SJCRH30 (cell line): Measurements from ENCODE around the gene P2RX5. TPM values are rescaled to one million over a fixed set of nuclear protein-coding genes. Genes with fewer than 3 reads are reported as not detected.

ENCODE experiments used
- DNase-seq, 2 experiments: peaks; one replicate each; pipeline ENCODE4 v3.0.0-alpha.2; 2015 to 2020
- H3K27ac ChIP-seq: fragments of 250-450 bp; sonication (Bioruptor Pico); 2 replicates; pipeline ENCODE4 v1.5.1; 2020; ENCODE audit warnings: mild to moderate bottlenecking, moderate library complexity
- H3K27me3 ChIP-seq: fragments of 250-450 bp; sonication (Bioruptor Pico); 2 replicates; pipeline ENCODE4 v1.5.1; 2020; ENCODE audit warnings: mild to moderate bottlenecking, moderate library complexity
- H3K36me3 ChIP-seq: fragments of 250-450 bp; sonication (Bioruptor Pico); 2 replicates; pipeline ENCODE4 v1.5.1; 2020; ENCODE audit warnings: mild to moderate bottlenecking, moderate library complexity
- H3K4me1 ChIP-seq: fragments of 250-450 bp; sonication (Bioruptor Pico); 2 replicates; pipeline ENCODE4 v1.5.1; 2020; ENCODE audit warnings: mild to moderate bottlenecking, moderate library complexity
- H3K4me3 ChIP-seq: fragments of 250-450 bp; sonication (Bioruptor Pico); 2 replicates; pipeline ENCODE4 v1.5.1; 2020; ENCODE audit warnings: mild to moderate bottlenecking, moderate library complexity
- H3K9me3 ChIP-seq: fragments of 250-450 bp; sonication (Bioruptor Pico); replicated peaks from 2 replicates; pipeline ENCODE4 v1.5.1; 2020; ENCODE audit warnings: mild to moderate bottlenecking, moderate library complexity
- total RNA-seq: library from RNA; depleted of rRNA; stranded (reverse); fragments of >200 nt; shearing (Covaris generic); gene quantifications from 2 replicates; pipeline ENCODE4 v1.2.3, GENCODE V29; 2014

P2RX5 gene
- total RNA-seq, 1 experiment from 2014 or later: 1.2 TPM

DNA sequence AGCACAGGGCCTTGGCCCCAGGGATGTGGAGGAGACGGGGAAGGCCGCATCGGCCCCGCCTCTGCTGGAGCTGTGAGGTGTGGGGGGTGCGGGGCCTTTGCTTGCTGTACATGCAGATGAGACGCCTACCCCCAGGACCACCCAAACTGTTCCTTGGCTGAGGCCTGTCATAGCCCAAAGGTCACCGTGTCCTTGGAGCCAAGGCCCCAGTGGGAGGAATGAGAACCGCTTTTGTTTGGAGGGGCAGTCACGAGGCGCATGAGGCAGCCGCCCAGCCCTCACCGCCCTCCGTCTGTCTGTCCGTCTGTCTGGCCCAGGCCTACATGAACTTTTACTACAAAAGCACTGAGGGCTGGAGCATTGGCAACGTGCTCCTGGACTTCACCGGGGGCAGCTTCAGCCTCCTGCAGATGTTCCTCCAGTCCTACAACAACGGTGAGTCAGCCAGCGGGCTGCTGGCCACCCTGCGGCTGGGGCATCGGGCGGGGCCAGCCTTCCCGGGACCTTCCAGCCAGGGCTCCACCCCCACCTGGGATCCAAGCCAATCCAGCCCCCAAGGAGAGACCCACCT is 36.3 kb downstream of the P2RX5 start:
- no peak overlapping the region for H3K27ac ChIP-seq
- H3K27me3 ChIP-seq: no peaks in the 10 kb centered on the region
- no peaks in the 10 kb centered on the region for H3K9me3 ChIP-seq
- DNase-seq: no peak
- H3K36me3 ChIP-seq: no peaks in the 10 kb centered on the region
- no peaks in the 10 kb centered on the region; the same call in 1 of the 2 replicates for H3K4me1 ChIP-seq
- no peak overlapping the region for H3K4me3 ChIP-seq

DNA sequence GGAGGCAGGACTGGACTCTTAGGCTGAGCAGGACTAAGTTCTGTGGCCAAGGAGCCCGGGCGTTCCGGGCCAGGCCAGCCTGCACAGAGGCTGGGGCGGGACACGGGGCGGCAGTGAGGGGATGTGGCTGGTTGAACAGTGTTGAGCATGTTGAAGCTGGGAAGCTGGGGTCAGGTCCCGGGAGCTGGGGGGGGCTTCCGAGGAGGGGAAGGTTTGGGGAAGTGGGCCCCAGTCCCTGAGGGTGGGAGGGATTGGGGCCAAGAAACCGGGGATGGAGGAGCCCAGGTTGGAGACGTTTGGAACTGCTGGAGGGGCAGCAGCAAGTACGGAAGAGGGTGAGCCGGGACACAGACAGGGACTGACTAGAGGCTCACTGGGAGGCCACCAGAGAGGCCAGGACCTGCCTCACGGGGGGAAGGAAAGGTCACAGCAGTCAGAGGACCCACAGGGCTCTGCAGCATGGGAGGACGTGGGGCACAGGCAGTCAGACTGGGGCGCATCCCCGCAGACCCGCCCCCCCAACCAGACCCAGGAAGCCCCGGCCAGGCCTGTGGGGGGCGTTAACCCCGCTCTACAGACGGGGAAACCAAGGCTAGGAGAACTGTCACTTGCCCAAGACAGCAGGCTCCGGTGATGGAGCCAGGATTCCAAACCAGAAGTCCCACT is 37.0 kb downstream of the P2RX5 start:
- Histone ChIP-seq H3K4me1 (no peaks in the 10 kb centered on the region; the same call in 1 of the 2 replicates), H3K36me3 (no peaks in the 10 kb centered on the region), H3K4me3 (no peak overlapping the region), H3K27ac (no peak overlapping the region), H3K9me3 (no peaks in the 10 kb centered on the region), H3K27me3 (no peaks in the 10 kb centered on the region)
- DNase-seq: no peak

DNA sequence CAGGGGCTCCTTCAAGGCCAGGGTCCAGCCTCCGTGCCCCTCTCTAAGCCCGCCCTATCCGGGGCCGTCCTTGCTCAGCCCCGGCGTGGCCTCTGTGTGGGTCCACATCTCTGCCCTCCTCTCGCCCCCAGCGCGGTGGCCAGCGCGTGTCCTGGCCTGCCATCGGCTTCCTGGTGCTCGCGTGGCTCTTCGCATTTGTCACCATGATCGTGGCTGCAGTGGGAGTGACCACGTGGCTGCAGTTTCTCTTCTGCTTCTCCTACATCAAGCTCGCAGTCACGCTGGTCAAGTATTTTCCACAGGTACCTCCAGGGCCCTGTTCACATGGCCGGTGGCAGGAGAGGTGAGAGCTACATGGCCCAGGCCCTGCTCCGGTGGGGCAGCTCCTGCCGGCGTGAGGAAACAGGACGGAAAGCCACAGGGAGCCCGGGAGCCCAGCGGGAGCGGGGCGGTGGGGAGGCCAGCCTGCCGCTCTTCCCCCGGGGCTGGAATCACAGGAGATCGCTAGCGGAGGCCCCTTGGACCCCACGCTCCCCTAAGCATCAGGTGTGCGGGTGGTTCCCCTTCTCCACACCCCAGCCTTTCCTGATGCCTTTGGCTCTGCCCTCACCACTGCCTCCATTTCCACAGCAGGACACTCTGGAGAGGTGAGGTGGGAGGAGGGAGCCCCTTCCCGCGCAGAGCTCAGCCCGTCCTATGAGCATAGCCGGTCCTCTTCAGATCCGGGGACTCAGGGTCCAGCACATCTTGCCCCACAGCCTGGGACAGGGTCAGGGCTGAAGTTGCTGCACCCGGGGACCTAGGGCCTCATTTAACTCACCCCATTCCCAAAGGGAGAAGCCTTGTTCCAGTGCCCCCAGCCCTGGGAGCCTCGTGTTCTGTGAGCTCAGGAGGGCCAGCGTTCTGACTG is 37.8 kb downstream of the P2RX5 start:
- Histone ChIP-seq H3K4me3 (no peak overlapping the region), H3K27ac (no peak overlapping the region), H3K9me3 (no peaks in the 10 kb centered on the region), H3K36me3 (no peaks in the 10 kb centered on the region), H3K4me1 (no peaks in the 10 kb centered on the region; the same call in 1 of the 2 replicates), H3K27me3 (no peaks in the 10 kb centered on the region)
- no peak for DNase-seq

DNA sequence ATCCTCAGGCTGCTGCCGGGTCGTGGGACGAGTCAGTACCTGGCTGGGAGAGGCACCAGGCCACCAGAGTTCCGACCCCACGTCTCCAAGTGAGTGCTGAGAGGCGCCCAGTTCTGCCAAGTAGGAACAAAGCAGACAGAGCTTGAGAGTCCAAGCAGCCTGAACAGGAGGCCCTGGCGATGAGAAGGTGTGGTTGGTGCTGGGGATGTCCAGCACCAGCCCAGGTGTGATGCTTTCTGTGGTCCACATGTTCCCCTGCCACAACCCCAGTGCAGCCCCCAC is 38.4 kb downstream of the P2RX5 start:
- DNase-seq: no peak
- no peak overlapping the region for H3K27ac ChIP-seq
- no peak overlapping the region for H3K4me3 ChIP-seq
- H3K36me3 ChIP-seq: no peaks in the 10 kb centered on the region
- H3K4me1 ChIP-seq: no peaks in the 10 kb centered on the region; the same call in 1 of the 2 replicates
- H3K9me3 ChIP-seq: no peaks in the 10 kb centered on the region
- no peaks in the 10 kb centered on the region for H3K27me3 ChIP-seq

DNA sequence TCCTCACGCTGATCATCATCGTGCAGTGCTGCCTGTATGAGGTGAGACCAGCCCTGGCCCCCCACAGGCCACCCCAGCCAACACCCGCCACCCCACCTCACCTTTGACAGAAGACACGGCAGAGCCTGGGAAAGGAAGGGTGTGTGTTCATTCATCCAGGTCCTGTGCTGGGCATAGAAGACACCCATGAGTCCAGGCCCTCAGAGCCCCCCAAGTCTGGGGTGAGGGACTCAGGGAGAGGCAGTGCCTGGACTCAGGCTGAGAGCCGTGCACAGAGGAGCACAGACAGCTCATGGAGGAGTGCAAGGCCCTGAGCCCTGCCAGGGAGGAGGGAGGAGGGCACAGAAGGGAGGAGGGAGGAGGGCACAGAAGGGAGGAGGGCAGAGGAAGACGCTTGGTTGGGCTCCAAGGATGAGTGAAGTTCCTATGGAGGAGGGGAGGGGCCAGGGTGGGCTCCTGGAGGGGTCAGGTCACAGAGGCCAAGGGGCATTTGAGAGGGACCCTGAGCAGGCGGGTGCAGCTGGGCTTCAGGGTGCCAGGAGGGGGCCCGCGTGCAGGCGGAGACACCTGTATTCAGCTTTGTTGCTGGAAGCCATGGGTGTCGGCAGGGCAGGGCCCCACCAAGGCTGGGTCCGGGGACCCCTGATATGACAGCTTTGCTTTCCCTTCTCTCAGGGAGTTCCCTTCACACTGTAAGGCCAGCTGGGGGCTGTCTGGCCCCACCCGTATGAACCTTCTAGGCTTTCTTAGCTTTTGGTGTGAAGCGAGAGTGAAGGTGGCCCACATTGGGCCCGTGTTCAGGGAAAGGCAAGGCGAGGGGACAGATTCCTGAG is 39.0 kb downstream of the P2RX5 start:
- H3K4me3 ChIP-seq: no peak overlapping the region
- no peaks in the 10 kb centered on the region for H3K36me3 ChIP-seq

DNA sequence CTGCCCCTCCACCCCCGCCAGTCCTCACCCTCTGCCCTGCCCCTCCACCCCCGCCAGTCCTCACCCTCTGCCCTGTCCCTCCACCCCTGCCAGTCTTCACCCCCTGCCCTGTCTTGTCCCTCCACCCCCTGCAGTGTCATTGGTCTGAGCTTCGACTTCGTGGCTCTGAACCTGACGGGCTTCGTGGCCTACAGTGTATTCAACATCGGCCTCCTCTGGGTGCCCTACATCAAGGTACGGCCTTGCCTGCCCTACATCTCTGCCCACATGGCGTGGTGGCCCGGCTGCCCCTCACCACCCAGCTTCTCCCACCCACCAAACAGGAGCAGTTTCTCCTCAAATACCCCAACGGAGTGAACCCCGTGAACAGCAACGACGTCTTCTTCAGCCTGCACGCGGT is 39.6 kb downstream of the P2RX5 start:
- DNase-seq: no peak
- H3K4me3 ChIP-seq: no peak overlapping the region
- H3K27ac ChIP-seq: no peak overlapping the region
- H3K36me3 ChIP-seq: no peaks in the 10 kb centered on the region
- H3K4me1 ChIP-seq: no peaks in the 10 kb centered on the region; the same call in 1 of the 2 replicates
- H3K27me3 ChIP-seq: no peaks in the 10 kb centered on the region
- H3K9me3 ChIP-seq: no peaks in the 10 kb centered on the region

More for the DNA sequence above, 39.0 kb downstream of the P2RX5 start:
- Histone ChIP-seq H3K4me1 (no peaks in the 10 kb centered on the region; the same call in 1 of the 2 replicates), H3K9me3 (no peaks in the 10 kb centered on the region), H3K27me3 (no peaks in the 10 kb centered on the region), H3K27ac (no peak overlapping the region)
- no peak for DNase-seq

DNA sequence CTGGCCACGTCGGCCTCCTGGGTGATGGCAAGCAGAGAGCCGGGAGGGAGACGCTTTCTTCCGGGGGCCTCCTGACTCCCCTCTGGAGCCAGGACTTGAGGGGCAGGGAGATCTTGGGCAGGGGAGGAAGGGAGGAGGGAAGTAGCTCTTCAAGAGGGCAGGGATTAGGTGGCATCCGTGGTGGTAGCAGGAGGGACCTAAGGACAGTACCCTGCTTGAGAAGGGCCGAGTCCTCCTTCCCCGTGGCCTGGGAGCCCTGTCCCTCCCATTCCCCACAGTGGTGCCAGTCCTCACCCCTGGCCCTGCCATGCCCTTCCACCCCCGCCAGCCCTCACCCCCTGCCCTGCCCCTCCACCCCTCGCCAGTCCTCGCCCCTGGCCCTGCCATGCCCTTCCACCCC is 40.2 kb downstream of the P2RX5 start:
- no peak for DNase-seq
- no peaks in the 10 kb centered on the region for H3K9me3 ChIP-seq
- H3K27ac ChIP-seq: no peak overlapping the region
- no peaks in the 10 kb centered on the region for H3K27me3 ChIP-seq
- H3K4me3 ChIP-seq: no peak overlapping the region
- no peaks in the 10 kb centered on the region for H3K36me3 ChIP-seq
- H3K4me1 ChIP-seq: no peaks in the 10 kb centered on the region; the same call in 1 of the 2 replicates

DNA sequence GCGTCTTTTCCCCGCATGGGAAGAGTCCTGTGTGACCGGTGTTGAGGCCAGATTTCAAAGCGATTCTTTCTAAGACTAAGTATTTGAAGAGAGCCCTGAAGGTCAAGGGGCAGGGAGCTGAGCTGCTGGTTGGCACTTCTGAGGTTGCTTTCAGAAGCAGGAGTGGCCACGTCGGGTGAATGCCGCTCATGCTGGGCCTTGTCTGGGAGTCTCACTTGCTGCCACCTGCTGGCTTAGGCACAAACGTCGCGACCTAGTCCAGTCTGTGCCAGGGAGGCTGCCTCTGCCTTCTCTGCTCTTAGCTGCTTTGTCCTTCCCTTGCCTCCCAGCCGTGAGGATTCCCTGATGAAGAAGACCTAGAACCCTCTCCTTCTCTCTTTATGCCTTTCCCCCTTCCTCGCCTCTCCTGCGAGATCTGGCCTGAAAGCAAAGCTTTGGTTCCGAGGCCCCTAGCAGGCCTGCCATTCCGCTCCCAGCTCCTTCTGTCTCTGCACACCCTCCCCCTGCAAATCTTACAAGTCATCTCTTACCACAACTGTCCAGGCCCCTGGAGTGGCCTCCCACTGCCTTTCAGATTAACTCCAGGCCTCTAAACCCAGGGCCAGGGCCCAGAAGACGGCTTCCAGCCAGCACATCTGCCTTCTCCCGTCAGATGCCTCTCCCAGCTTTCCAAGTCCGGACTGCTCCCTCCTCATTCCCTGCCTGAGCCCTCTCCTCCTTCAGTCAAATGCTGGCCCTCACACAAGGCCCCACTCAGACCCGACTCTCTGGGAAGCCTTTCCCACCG is 48.0 kb downstream of the P2RX5 start:
- no peak overlapping the region for H3K4me3 ChIP-seq
- no peaks in the 10 kb centered on the region for H3K4me1 ChIP-seq
- no peaks in the 10 kb centered on the region for H3K27me3 ChIP-seq
- peak; percentile 27 to 35 for DNase-seq
- H3K36me3 ChIP-seq: no peaks in the 10 kb centered on the region
- no peak overlapping the region for H3K27ac ChIP-seq
- no peaks in the 10 kb centered on the region for H3K9me3 ChIP-seq

DNA sequence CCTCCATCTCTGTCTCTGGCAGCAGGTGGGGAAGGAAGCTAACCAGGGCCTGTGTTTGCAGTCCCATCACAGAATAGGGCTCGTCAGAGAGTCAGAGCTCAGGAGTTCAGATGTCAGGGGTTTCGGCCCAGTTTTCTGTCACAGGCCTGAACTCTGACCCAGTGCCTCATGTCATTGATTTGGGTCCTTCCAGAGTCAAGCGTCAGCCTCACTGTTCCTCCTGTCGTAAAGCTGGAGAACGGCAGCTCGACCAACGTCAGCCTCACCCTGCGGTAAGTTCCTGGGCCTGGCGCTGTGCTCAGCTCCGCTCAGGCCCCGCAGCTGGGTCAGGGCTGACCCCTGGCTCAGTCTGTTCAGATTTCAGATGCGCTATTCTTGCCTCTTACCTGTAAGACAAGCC is 48.7 kb downstream of the P2RX5 start:
- Histone ChIP-seq H3K4me1 (no peaks in the 10 kb centered on the region), H3K4me3 (no peak overlapping the region), H3K27ac (no peak overlapping the region), H3K36me3 (no peaks in the 10 kb centered on the region), H3K9me3 (no peaks in the 10 kb centered on the region), H3K27me3 (no peaks in the 10 kb centered on the region)
- no peak for DNase-seq

DNA sequence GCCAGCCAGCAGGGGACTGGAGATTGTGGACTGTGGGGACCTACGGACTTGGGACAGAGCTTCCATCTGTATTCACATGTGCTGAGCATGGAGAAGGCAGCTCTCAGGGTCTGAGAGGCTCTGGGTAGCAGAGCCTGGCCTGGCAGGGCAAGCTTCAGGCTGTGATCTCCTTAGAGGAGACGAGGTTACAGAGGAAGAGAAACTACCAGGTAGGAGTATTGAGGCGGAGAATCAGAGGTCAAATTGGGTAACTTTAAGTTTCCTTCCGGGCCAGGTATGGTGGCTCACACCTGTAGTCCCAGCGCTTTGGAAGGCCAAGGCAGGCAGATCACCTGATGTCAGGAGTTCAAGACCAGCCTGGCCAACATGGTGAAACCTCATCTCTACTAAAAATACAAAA is 50.6 kb downstream of the P2RX5 start:
- H3K27ac ChIP-seq: no peak overlapping the region
- no peaks in the 10 kb centered on the region for H3K4me1 ChIP-seq
- H3K27me3 ChIP-seq: no peaks in the 10 kb centered on the region
- H3K36me3 ChIP-seq: no peaks in the 10 kb centered on the region
- H3K9me3 ChIP-seq: no peaks in the 10 kb centered on the region
- no peak overlapping the region for H3K4me3 ChIP-seq
- no peak for DNase-seq

DNA sequence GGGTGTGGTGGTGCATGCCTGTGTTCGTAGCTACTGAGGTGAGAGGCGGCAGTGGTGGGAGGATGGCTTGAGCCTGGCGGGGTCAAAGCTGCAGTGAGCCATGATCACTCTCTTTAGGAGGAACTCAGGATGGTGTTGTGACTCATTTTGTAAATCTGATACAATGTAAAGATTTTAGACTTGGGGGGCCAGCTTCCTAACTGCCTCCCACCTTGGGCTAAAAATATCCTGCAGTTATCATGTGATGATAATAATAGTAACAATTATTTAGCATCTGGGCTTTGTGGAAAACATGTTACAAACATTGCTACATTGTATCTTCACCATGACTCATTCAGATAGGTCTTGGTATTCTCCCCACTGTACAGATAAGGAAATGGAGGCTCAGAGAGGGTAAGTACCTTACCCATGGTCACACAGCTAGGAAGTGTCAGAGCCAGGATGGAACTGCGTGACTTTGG is 52.0 kb downstream of the P2RX5 start:
- Histone ChIP-seq H3K36me3 (no peaks in the 10 kb centered on the region), H3K27me3 (no peaks in the 10 kb centered on the region), H3K4me1 (no peaks in the 10 kb centered on the region), H3K27ac (no peak overlapping the region), H3K9me3 (no peaks in the 10 kb centered on the region), H3K4me3 (no peak overlapping the region)
- no peak for DNase-seq

DNA sequence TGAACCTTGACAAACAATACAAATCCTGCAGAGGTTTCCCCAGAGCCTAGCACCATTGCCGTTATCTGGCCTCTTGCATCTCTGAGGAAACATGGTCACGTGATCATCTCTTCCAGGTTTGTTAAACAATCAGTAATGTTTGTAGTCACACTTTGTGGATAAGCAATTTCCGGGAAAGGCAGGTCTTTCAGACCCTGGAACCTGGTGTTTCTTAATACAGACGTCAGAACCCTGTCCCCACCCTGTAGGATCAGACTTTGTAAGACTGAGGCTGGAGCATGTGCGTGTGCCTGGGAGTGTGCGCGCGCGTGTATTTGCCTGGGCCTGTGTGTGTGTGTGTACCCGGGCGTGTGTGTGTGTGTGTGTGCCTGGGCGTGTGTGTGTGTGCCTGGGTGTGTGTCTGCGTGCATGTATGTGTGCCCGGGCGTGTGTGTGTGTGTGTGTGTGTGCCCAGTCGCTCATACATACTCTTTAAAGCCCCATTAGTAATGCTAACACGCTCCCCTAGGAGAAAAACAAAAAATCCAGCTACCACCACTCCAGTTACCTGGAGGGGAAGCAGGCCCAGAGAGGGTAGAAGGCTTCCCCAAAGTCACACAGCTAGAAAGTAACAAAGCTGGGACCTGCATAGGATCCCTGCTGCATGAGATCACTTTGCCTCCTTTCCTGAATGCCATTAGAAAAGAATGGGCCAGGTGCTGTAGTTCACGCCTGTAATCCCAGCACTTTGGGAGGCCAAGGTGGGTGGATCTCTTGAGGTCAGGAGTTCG is 54.1 kb downstream of the P2RX5 start:
- no peak for DNase-seq
- Histone ChIP-seq H3K27me3 (no peaks in the 10 kb centered on the region), H3K4me3 (no peak overlapping the region), H3K4me1 (no peaks in the 10 kb centered on the region), H3K27ac (no peak overlapping the region), H3K36me3 (no peaks in the 10 kb centered on the region), H3K9me3 (no peaks in the 10 kb centered on the region)

DNA sequence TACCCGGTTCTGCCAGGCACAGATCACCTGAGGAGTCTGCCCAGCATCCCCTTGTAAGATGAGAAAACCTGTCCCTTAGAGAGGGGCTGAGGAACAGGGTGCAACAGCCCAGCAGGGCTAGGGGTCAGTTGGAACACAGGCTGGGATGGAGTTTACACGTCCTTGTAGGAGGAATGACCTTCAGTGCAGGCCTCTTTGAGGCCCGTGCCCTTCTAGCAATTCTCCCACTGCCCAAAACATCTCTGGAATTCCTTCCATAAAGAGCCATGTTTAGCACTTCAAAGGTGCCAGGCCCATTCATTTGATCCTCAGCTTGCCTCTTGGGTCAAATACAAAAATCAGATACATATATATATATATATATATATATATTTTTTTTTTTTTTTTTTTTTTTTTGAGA is 54.9 kb downstream of the P2RX5 start:
- H3K27me3 ChIP-seq: no peaks in the 10 kb centered on the region
- DNase-seq: no peak
- no peaks in the 10 kb centered on the region for H3K4me1 ChIP-seq
- H3K9me3 ChIP-seq: no peaks in the 10 kb centered on the region
- H3K36me3 ChIP-seq: no peaks in the 10 kb centered on the region
- no peak overlapping the region for H3K4me3 ChIP-seq
- H3K27ac ChIP-seq: no peak overlapping the region
